PC-3 (cell line): ENCODE measurements around the gene TCEAL3. TPM values are rescaled to one million over a fixed set of nuclear protein-coding genes. Genes with fewer than 3 reads are reported as not detected.

ENCODE experiments used
- ATAC-seq: fragments of 200-7000 bp; cut with Tn5 transposase; 2 replicates; pipeline ENCODE4 v1.9.1; 2020; ENCODE audit warnings: mild to moderate bottlenecking, moderate library complexity
- BruUV-seq: library from RNA; stranded (reverse); fragments of 400-500 nt; replicated peaks from 2 replicates; lab custom pipeline; 2021; lab: Mats Ljungman, UMichigan
- CTCF ChIA-PET: fragments of 300-600 bp; sonication (Branson Sonifier 250); formaldehyde crosslinking; loops from one replicate; lab custom pipeline; 2022; ENCODE audit warnings: antibody characterized with exemption; lab: Charles Lee
- POLR2A ChIA-PET: fragments of 300-600 bp; sonication (Branson Sonifier 250); formaldehyde crosslinking; loops from one replicate; lab custom pipeline; 2022; ENCODE audit warnings: antibody characterized with exemption; ENCODE audit not compliant: unreplicated experiment; lab: Charles Lee
- DNase-seq: peaks from one replicate; pipeline ENCODE4 v3.0.0-alpha.2; 2015
- H2AFZ ChIP-seq: fragments of 300-600 bp; sonication (generic); 2 replicates; pipeline ENCODE4 v1.6.0; 2016; ENCODE audit warnings: antibody characterized with exemption, low read length
- H3F3A ChIP-seq: fragments of 300-600 bp; sonication (generic); one replicate; pipeline ENCODE4 v1.6.0; 2017; ENCODE audit warnings: antibody characterized with exemption, low read length, control low read depth, mild to moderate bottlenecking; ENCODE audit not compliant: unreplicated experiment
- H3K27ac ChIP-seq: fragments of 300-600 bp; sonication (generic); 2 replicates; pipeline ENCODE4 v1.5.1; 2016; ENCODE audit warnings: mild to moderate bottlenecking, low read length
- H3K27me3 ChIP-seq: fragments of 300-600 bp; sonication (generic); 2 replicates; pipeline ENCODE4 v1.6.1; 2016; ENCODE audit warnings: low read length, mixed read lengths
- H3K36me3 ChIP-seq: fragments of 300-600 bp; sonication (generic); 2 replicates; pipeline ENCODE4 v1.6.1; 2016; ENCODE audit warnings: low read depth, mixed run types, low read length, mixed read lengths
- H3K4me1 ChIP-seq: fragments of 300-600 bp; sonication (generic); 2 replicates; pipeline ENCODE4 v1.5.1; 2016; ENCODE audit warnings: low read length; ENCODE audit not compliant: insufficient read depth
- H3K4me2 ChIP-seq: fragments of 300-600 bp; sonication (generic); 2 replicates; pipeline ENCODE4 v1.6.0; 2016; ENCODE audit warnings: low read length
- H3K4me3 ChIP-seq: fragments of 300-600 bp; sonication (generic); 2 replicates; pipeline ENCODE4 v1.5.1; 2016; ENCODE audit warnings: mild to moderate bottlenecking, low read length, mixed read lengths
- H3K79me2 ChIP-seq: fragments of 300-600 bp; sonication (generic); 2 replicates; pipeline ENCODE4 v1.6.1; 2017; ENCODE audit warnings: low read length, mixed read lengths
- H3K9ac ChIP-seq: fragments of 300-600 bp; sonication (generic); 2 replicates; pipeline ENCODE4 v1.6.0; 2016; ENCODE audit warnings: mild to moderate bottlenecking, low read length
- H3K9me2 ChIP-seq: fragments of 300-600 bp; sonication (generic); replicated peaks from 2 replicates; pipeline ENCODE4 v1.6.1; 2016; ENCODE audit warnings: mixed run types, low read length, mixed read lengths
- H3K9me3 ChIP-seq: fragments of 300-600 bp; sonication (generic); 2 replicates; pipeline ENCODE4 v1.6.1; 2016; ENCODE audit warnings: low read length, mixed read lengths
- H4K20me1 ChIP-seq: fragments of 300-600 bp; sonication (generic); 2 replicates; pipeline ENCODE4 v1.6.1; 2016; ENCODE audit warnings: low read length, mixed read lengths
- CTCF ChIP-seq: fragments of 300-600 bp; sonication (generic); conservative IDR thresholded peaks from 2 replicates; pipeline ENCODE4 v1.5.1; 2017; ENCODE audit warnings: antibody characterized with exemption, low read depth, mild to moderate bottlenecking, low read length
- EZH2 ChIP-seq: fragments of 300-600 bp; sonication (generic); IDR thresholded peaks from one replicate; pipeline ENCODE4 v1.6.1; 2017; ENCODE audit warnings: antibody characterized with exemption, mild to moderate bottlenecking, low read length; ENCODE audit not compliant: unreplicated experiment
- EZH2phosphoT487 ChIP-seq: fragments of 300-600 bp; sonication (generic); IDR thresholded peaks from 2 replicates; pipeline ENCODE4 v1.6.1; 2018; ENCODE audit warnings: mild to moderate bottlenecking, antibody characterized with exemption, low read length, borderline replicate concordance
- intact Hi-C: fragments of 100-400 bp; cut with micrococcal nuclease; formaldehyde crosslinking; loops from 2 replicates; pipeline ENCODE4 v1.9.0; 2023
- total RNA-seq: library from RNA; depleted of rRNA; stranded (reverse); fragments of >200 nt; gene quantifications from 2 replicates; pipeline ENCODE4 v1.2.3, GENCODE V29; 2014

The TCEAL3 gene
- total RNA-seq, 1 experiment from 2014 or later: 18.3 TPM

- H2AFZ ChIP-seq: no peak overlapping the region
- H3K9ac ChIP-seq: no peak overlapping the region
- no peaks in the 10 kb centered on the region for H3K36me3 ChIP-seq
- BruUV-seq: no TSS peak
- ATAC-seq (peak; percentile 79), DNase-seq (peak; percentile 40)
- CTCF ChIA-PET: no interaction called here
- no peak overlapping the region for H3K4me3 ChIP-seq
- peaks cover 5% of the 10 kb centered on the region; the same call in 1 of the 2 replicates for H3K4me1 ChIP-seq
- no peaks in the 10 kb centered on the region for H3K9me3 ChIP-seq
- no peaks in the 10 kb centered on the region for H3K27me3 ChIP-seq
- no peaks in the 10 kb centered on the region for H4K20me1 ChIP-seq
- no peaks in the 10 kb centered on the region for H3K79me2 ChIP-seq
- POLR2A ChIA-PET: no interaction called here
- no peak overlapping the region for H3K27ac ChIP-seq
- no peaks in the 10 kb centered on the region for H3F3A ChIP-seq
- intact Hi-C loops: no loop called here
- H3K4me2 ChIP-seq: no peak overlapping the region
- H3K9me2 ChIP-seq: no peaks in the 10 kb centered on the region
- TF ChIP-seq EZH2phosphoT487: no peak
- TF ChIP-seq EZH2: no peak
- TF ChIP-seq CTCF: no peak
Measured at GRCh38 chrX:103562801-103563200, 45.0 kb upstream of the TCEAL3 start.

DNA sequence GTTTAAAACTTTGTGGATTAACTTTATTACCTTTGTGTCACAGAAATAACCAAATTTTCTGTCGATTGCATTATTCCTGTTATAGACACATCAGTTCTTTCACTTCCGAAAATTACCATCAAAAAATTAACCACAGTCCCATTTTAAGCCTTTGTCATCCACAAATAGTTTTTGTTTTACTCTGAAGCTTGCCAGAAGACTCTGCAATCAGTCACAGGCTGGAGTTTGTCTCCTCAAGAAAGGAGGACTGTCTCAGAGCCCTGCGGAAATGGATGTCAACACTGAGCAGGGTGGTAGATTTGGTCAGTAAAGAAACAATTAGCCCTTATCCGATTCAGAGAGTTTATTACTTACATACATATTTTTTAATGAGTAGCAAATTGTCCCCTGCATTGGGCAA lies 42.6 kb upstream of the TCEAL3 start:
- POLR2A ChIA-PET: no interaction called here
- CTCF ChIA-PET: no interaction called here

More for the DNA sequence above, 42.6 kb upstream of the TCEAL3 start:
- H3K27me3 ChIP-seq: no peaks in the 10 kb centered on the region
- H3K4me2 ChIP-seq: no peak overlapping the region
- no TSS peak for BruUV-seq
- H3K9me3 ChIP-seq: no peaks in the 10 kb centered on the region
- no peaks in the 10 kb centered on the region for H3K9me2 ChIP-seq
- no peaks in the 10 kb centered on the region for H3K36me3 ChIP-seq
- H3K79me2 ChIP-seq: no peaks in the 10 kb centered on the region
- no peak overlapping the region for H3K9ac ChIP-seq
- intact Hi-C loops: no loop called here
- H3K4me1 ChIP-seq: peaks cover 5% of the 10 kb centered on the region; the same call in 1 of the 2 replicates
- H3K27ac ChIP-seq: no peak overlapping the region
- no peaks in the 10 kb centered on the region for H3F3A ChIP-seq
- ATAC-seq: no peak
- no peak overlapping the region for H3K4me3 ChIP-seq
- TF ChIP-seq CTCF (no peak), EZH2 (no peak), EZH2phosphoT487 (no peak)
- no peak overlapping the region for H2AFZ ChIP-seq
- H4K20me1 ChIP-seq: no peaks in the 10 kb centered on the region
- DNase-seq: no peak
